CD8-positive, alpha-beta memory T cell (primary cell): Measurements from ENCODE around the gene IGFBP7. TPM values are rescaled to one million over a fixed set of nuclear protein-coding genes. Genes with fewer than 3 reads are reported as not detected.

Experiments
- CTCF ChIA-PET: fragments of 350-600 bp; sonication (Branson Sonifier 250); formaldehyde crosslinking; loops from one replicate; lab custom pipeline; 2021; ENCODE audit warnings: antibody characterized with exemption; lab: Charles Lee
- POLR2A ChIA-PET: fragments of 350-600 bp; sonication (Branson Sonifier 250); formaldehyde crosslinking; loops from one replicate; lab custom pipeline; 2021; ENCODE audit warnings: antibody characterized with exemption; lab: Charles Lee
- DNase-seq, 5 donors: peaks; one replicate each; pipeline versions ENCODE4 v3.0.0 to v3.0.0-alpha.2; 2020 to 2022; ENCODE audit warnings: mixed read lengths in 1 of 5
- H3K27ac ChIP-seq: one replicate; pipeline ENCODE4 v1.7.0; 2013; ENCODE audit warnings: low read depth, mild to moderate bottlenecking, low read length, moderate library complexity
- H3K27me3 ChIP-seq: 2 replicates; pipeline ENCODE4 v1.7.0; 2013; ENCODE audit warnings: low read length, mild to moderate bottlenecking; ENCODE audit not compliant: insufficient read depth, poor library complexity, severe bottlenecking
- H3K36me3 ChIP-seq: 2 replicates; pipeline ENCODE4 v1.7.0; 2013; ENCODE audit warnings: mild to moderate bottlenecking, low read length, moderate library complexity; ENCODE audit not compliant: insufficient read depth
- H3K4me1 ChIP-seq: 2 replicates; pipeline ENCODE4 v1.7.0; 2013; ENCODE audit warnings: mild to moderate bottlenecking, low read length, moderate library complexity; ENCODE audit not compliant: insufficient read depth
- H3K4me3 ChIP-seq: 2 replicates; pipeline ENCODE4 v1.7.0; 2013; ENCODE audit warnings: mild to moderate bottlenecking, low read length
- H3K9me3 ChIP-seq: 2 replicates; pipeline ENCODE4 v1.7.0; 2013; ENCODE audit warnings: mild to moderate bottlenecking, low read length
- H3K27ac Mint-ChIP-seq, 8 donors: one replicate each; pipeline ENCODE4 v1.8.0; 2020 to 2021; ENCODE audit warnings: mixed read lengths in 8 of 8, mild to moderate bottlenecking in 6 of 8, inconsistent platforms in 3 of 8, moderate library complexity in 3 of 8
- H3K27me3 Mint-ChIP-seq, 2 donors: one replicate each; pipeline ENCODE4 v1.8.0; 2020 to 2021; ENCODE audit warnings: mixed read lengths in 2 of 2, mild to moderate bottlenecking in 1 of 2, moderate library complexity in 1 of 2
- H3K36me3 Mint-ChIP-seq, 3 donors: one replicate each; pipeline ENCODE4 v1.8.0; 2020 to 2021; ENCODE audit warnings: mixed read lengths in 3 of 3, inconsistent platforms in 1 of 3, mild to moderate bottlenecking in 1 of 3
- H3K4me1 Mint-ChIP-seq, 3 donors: one replicate each; pipeline ENCODE4 v1.8.0; 2020 to 2021; ENCODE audit warnings: mixed read lengths in 3 of 3, inconsistent platforms in 1 of 3, mild to moderate bottlenecking in 1 of 3
- H3K4me3 Mint-ChIP-seq, 7 donors: one replicate each; pipeline ENCODE4 v1.8.0; 2020 to 2021; ENCODE audit warnings: mixed read lengths in 7 of 7, mild to moderate bottlenecking in 6 of 7, moderate library complexity in 4 of 7, inconsistent platforms in 2 of 7
- H3K9me3 Mint-ChIP-seq, 5 donors: one replicate each; pipeline ENCODE4 v1.8.0; 2020 to 2022; ENCODE audit warnings: mixed read lengths in 5 of 5, mild to moderate bottlenecking in 3 of 5, moderate library complexity in 2 of 5, inconsistent platforms in 1 of 5
- polyA plus RNA-seq: library from polyadenylated mRNA; unstranded; fragments of 300-500 nt; fragmentation: Illumina TruSeq; gene quantifications from one replicate; pipeline ENCODE4 v1.2.3, GENCODE V29; 2021
- total RNA-seq, 2 experiments: library from RNA; stranded (reverse); gene quantifications; one replicate each; pipeline ENCODE4 v1.2.3, GENCODE V29; 2021

Gene IGFBP7
- total and polyA plus RNA-seq, 3 experiments from 2014 or later = not detected

DNA sequence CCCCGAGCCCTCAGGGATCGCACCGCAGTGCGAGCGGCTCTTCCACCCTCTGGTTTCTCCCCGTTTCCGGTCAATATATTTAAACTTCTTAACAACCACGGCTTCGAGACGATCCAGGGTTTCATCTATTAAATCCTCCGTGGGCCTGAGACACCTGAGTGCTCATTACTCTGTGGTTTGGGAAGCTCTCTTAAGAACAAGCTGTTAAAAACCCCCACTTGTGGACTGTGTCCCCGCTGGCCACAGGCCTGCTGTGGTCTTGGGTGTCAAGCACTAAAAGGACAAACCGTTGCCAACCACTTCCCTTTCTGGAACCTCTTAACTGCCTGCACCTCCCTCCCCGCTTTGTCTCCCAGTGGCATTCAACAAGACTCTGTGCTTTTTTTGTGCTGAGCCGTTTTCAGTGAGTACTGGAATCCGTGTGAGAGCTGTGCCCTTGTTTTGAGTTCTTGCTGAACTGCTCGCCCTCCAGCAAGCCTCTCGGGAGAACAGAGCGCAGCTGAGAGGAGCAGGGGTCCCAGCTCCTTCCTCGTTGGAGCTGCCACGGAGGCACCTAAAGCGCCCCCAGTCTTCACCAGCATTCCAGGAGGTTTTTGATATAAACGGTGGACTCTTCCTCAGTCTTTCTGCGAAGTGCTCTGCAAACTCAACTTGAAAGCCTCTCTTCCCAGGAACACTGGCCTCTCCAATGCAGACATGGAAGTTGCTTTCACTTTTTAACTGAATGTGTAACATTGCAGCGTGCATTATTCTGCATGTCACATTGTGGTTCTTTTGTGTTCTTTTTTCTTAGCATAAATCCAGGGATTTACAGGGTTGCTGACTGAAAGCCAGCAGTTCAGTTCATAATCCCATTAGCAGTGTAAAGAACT, 691 bp upstream of the IGFBP7 start:
- CTCF ChIA-PET = interaction anchor here (1.2 kb wide), 1 partner anchor 53 kb away, joined by 3 read pairs; no protein-coding TSS in a partner anchor
- no peaks in the 10 kb centered on the region for H3K9me3 Mint-ChIP-seq
- peak overlapping the region; percentile 29 for H3K4me3 ChIP-seq
- H3K27ac ChIP-seq = no peak overlapping the region
- no peak for DNase-seq
- no peaks in the 10 kb centered on the region for H3K9me3 ChIP-seq
- H3K36me3 Mint-ChIP-seq = no peaks in the 10 kb centered on the region
- peaks cover 49 to 77% of the 10 kb centered on the region in 2 donors for H3K27me3 Mint-ChIP-seq
- H3K36me3 ChIP-seq = no peaks in the 10 kb centered on the region
- POLR2A ChIA-PET = no interaction called here
- peaks cover 12 to 18% (median 14%) of the 10 kb centered on the region in 3 donors for H3K4me1 Mint-ChIP-seq
- H3K27ac Mint-ChIP-seq = peak overlapping the region in 1 of 8 donors; percentile 66
- peaks cover 16% of the 10 kb centered on the region for H3K27me3 ChIP-seq
- peak overlapping the region; percentile 75 to 86 (median 81) for H3K4me3 Mint-ChIP-seq
- H3K4me1 ChIP-seq = peaks cover 6% of the 10 kb centered on the region

DNA sequence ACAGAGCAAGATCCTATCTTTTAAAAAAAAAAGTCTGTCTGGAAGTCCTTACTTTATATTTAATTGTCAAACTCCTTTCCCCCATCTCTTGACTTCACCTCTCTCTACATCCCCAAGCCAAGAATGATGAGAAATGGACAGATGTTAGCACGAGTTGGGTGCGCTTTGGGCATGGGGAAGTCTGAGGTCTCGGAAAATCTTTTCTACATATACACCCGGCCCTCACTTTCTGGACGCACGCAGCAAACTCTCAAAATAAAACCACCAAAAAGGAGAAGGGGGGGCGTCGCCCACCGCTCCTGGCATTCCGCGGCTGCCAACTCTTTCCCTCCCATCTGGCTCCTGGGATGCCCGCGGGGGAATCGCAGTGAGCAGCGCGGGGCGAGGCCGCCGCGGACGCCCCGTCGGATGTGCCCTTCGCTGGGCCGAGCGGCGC, 756 bp downstream of the IGFBP7 start:
- H3K4me3 ChIP-seq = no peak overlapping the region

DNA sequence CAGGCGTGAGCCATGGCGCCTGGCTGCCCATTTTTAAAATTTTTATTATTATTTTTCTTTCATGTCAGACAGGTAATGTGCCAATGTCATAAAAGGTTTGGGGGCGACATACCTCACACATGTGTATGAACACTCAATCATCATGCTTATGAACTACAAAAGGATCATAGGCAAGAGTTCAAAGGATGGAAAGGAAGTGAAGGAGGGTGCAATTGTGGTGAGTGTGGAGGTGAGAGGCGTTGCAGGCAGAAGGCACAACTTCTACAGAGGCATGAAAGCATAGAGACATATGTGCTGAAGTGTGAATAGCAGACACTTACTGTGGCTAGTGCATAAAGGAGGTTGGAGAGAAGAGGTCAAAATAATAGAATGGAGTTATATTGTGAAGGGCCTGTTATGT, 4.0 kb downstream of the IGFBP7 start:
- no peak overlapping the region for H3K27ac ChIP-seq
- POLR2A ChIA-PET = no interaction called here
- peaks cover 38 to 57% of the 10 kb centered on the region in 2 donors for H3K27me3 Mint-ChIP-seq
- H3K4me3 ChIP-seq = no peak overlapping the region
- H3K4me3 Mint-ChIP-seq = no peak overlapping the region
- peaks cover 15% of the 10 kb centered on the region for H3K27me3 ChIP-seq
- H3K36me3 ChIP-seq = no peaks in the 10 kb centered on the region
- H3K4me1 ChIP-seq = peaks cover 5% of the 10 kb centered on the region
- DNase-seq = no peak
- H3K9me3 ChIP-seq = no peaks in the 10 kb centered on the region
- no peaks in the 10 kb centered on the region for H3K36me3 Mint-ChIP-seq
- no peak overlapping the region for H3K27ac Mint-ChIP-seq
- no peaks in the 10 kb centered on the region for H3K9me3 Mint-ChIP-seq
- CTCF ChIA-PET = no interaction called here
- H3K4me1 Mint-ChIP-seq = peaks cover 9 to 14% (median 9%) of the 10 kb centered on the region in 3 donors

More for the DNA sequence above, 756 bp downstream of the IGFBP7 start:
- DNase-seq = no peak
- H3K9me3 Mint-ChIP-seq = no peaks in the 10 kb centered on the region
- ChIA-PET POLR2A (no interaction called here), CTCF (no interaction called here)
- H3K4me3 Mint-ChIP-seq = peak overlapping the region in 6 of 7 donors; percentile 20 to 66 (median 50)
- peak overlapping the region in 1 of 8 donors; percentile 36 for H3K27ac Mint-ChIP-seq
- H3K36me3 Mint-ChIP-seq = no peaks in the 10 kb centered on the region
- Histone ChIP-seq H3K9me3 (no peaks in the 10 kb centered on the region), H3K27me3 (peaks cover 16% of the 10 kb centered on the region), H3K4me1 (peaks cover 6% of the 10 kb centered on the region), H3K27ac (no peak overlapping the region), H3K36me3 (no peaks in the 10 kb centered on the region)
- peaks cover 53 to 76% of the 10 kb centered on the region in 2 donors for H3K27me3 Mint-ChIP-seq
- peaks cover 12 to 18% (median 14%) of the 10 kb centered on the region in 3 donors for H3K4me1 Mint-ChIP-seq

DNA sequence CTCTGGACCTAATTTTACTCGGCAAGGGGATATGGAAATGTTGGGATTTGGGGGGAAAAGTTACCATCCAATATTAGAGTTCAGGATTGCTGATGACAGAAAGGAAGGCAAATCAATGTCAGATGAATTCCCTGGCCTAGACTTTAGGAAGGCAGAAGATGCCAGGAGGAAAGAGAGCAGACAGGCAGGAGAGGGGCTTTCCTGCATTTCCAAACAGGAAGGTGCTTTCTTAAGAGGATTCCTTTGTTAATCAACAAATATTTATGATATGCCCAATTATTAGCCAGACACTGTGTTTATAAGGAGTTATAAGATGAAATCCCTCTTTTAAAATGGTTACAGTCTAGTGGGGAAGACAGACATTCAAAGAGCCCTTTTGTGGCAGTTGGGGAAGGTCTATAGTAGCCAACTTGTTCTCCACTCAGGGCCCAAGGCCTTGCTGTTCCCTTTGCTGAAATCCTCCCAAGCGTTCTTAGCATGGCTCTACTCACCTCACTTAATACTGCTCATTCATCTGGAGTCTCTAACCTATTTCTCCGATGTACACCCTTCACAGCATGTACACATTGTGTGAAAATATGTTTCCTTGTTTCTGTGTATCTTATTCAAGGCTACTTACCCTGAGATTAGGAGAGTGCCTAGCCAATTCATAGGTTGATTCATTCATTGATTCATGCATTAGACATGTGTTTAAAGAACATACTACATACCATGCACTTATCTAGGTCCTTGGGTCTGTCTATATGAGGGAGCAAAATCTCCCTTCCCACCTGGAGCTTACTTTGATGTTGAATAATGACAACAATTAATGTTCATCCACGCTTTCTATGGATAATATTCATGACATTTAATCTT, 5.3 kb downstream of the IGFBP7 start:
- Mint-ChIP-seq H3K4me1 (peaks cover 0 to 5% (median 2%) of the 10 kb centered on the region in 3 donors), H3K27ac (no peak overlapping the region), H3K4me3 (no peak overlapping the region), H3K27me3 (peaks cover 33 to 49% of the 10 kb centered on the region in 2 donors), H3K36me3 (no peaks in the 10 kb centered on the region), H3K9me3 (no peaks in the 10 kb centered on the region)
- peaks cover 9% of the 10 kb centered on the region for H3K27me3 ChIP-seq
- H3K27ac ChIP-seq = no peak overlapping the region
- no peaks in the 10 kb centered on the region for H3K4me1 ChIP-seq
- ChIA-PET CTCF (no interaction called here), POLR2A (no interaction called here)
- no peaks in the 10 kb centered on the region for H3K9me3 ChIP-seq
- H3K4me3 ChIP-seq = no peak overlapping the region
- no peaks in the 10 kb centered on the region for H3K36me3 ChIP-seq
- DNase-seq = no peak

DNA sequence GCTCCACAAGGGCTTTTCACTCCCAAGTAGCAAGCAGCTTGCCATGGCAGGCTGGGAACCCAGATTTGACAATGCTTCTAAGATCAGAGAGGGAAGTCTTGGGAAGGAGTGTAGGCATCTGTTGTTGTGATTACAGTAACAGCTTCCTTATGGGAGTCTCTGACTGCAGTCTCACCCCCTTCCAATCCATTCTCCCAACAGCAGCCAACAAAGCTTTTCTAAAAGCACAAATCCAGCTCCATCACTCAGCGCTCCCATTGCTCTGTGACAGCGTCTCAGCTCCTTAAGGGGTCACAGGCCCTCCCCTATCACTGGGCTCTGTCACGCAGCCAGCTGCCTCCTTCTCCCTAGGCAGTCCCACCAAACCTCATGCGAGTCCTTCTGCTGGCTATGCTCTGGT, 7.1 kb downstream of the IGFBP7 start:
- CTCF ChIA-PET = no interaction called here
- Histone ChIP-seq H3K36me3 (no peaks in the 10 kb centered on the region), H3K27ac (no peak overlapping the region), H3K27me3 (peaks cover 2% of the 10 kb centered on the region), H3K9me3 (no peaks in the 10 kb centered on the region), H3K4me1 (no peaks in the 10 kb centered on the region), H3K4me3 (no peak overlapping the region)
- POLR2A ChIA-PET = no interaction called here
- DNase-seq = no peak
- no peaks in the 10 kb centered on the region for H3K36me3 Mint-ChIP-seq
- no peak overlapping the region for H3K27ac Mint-ChIP-seq
- H3K9me3 Mint-ChIP-seq = no peaks in the 10 kb centered on the region
- no peak overlapping the region for H3K4me3 Mint-ChIP-seq
- peaks cover 18 to 36% of the 10 kb centered on the region in 2 donors for H3K27me3 Mint-ChIP-seq
- H3K4me1 Mint-ChIP-seq = no peaks in the 10 kb centered on the region

DNA sequence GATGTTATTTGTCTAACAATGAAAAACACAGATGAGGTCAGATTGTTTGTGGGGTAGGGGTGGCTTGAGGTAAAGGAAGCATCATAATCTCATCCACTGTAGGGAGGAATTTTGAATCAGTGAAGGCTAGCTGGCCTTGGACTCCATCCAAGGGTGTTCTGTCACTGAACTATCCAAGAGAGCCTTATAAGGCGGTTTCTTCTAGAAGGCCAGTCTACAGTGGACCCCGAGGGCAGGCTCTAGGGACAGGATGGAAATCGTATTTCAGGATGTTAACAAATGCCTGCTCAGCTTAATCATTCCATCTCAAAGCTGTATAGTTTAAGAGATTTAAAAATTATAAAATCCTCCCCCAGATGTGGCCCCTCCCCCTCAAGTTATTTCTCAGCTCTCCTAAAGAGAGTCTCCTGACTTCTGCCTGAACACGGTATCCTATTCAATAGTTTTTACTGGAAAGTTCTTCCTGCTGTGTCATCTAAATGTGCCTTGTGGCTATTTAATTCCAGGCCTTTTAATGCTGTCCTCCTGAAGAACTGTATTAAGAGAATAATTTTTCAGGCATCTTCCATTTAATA, 8.0 kb downstream of the IGFBP7 start:
- Histone ChIP-seq H3K9me3 (no peaks in the 10 kb centered on the region), H3K4me3 (no peak overlapping the region), H3K4me1 (no peaks in the 10 kb centered on the region), H3K36me3 (no peaks in the 10 kb centered on the region), H3K27me3 (no peaks in the 10 kb centered on the region), H3K27ac (no peak overlapping the region)
- Mint-ChIP-seq H3K27ac (no peak overlapping the region), H3K4me1 (no peaks in the 10 kb centered on the region), H3K27me3 (peaks cover 16 to 28% of the 10 kb centered on the region in 2 donors), H3K9me3 (no peaks in the 10 kb centered on the region), H3K4me3 (peak overlapping the region in 1 of 7 donors; percentile 21), H3K36me3 (no peaks in the 10 kb centered on the region)
- ChIA-PET CTCF (no interaction called here), POLR2A (no interaction called here)
- no peak for DNase-seq

DNA sequence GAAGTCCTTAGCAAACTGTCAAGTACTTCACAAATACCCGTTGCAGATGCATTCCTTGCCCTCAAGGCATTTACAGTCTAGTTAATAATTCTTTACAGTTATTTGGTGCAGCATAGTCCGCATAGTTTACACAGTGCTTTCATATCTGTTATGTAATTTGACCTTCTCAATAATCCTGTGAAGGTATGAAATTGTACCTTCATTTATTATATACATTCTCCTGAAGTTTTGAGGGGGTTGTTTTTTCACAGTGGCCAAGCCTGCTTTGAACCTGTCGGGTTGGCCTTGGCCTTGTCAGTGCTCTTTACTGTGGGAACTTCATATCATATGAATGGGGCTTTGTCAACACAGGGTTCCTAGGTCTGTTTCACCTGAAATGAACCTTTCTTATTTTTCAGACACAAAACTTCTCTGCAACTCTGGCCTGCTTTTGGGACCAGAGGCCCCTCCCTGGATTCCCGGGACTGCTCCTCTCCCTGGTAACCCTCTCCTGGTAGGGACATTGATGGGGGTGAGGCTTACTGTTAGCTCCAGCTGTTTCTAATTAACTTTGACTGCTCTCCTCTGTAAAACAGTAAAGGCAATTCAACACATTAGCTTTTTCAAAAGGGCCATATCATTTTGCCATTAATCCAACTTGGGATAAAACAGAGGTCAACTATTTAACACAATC, 9.1 kb downstream of the IGFBP7 start:
- Histone ChIP-seq H3K9me3 (no peaks in the 10 kb centered on the region), H3K36me3 (no peaks in the 10 kb centered on the region), H3K27ac (no peak overlapping the region), H3K4me3 (no peak overlapping the region), H3K4me1 (no peaks in the 10 kb centered on the region), H3K27me3 (no peaks in the 10 kb centered on the region)
- Mint-ChIP-seq H3K4me1 (no peaks in the 10 kb centered on the region), H3K4me3 (no peak overlapping the region), H3K9me3 (no peaks in the 10 kb centered on the region), H3K27me3 (peaks cover 13 to 21% of the 10 kb centered on the region in 2 donors), H3K36me3 (no peaks in the 10 kb centered on the region), H3K27ac (no peak overlapping the region)
- ChIA-PET CTCF (no interaction called here), POLR2A (no interaction called here)
- DNase-seq = no peak
